HG03558 (cell line): ENCODE measurements around the gene WDR82.

Source experiments
- ATAC-seq: cut with Tn5 transposase; IDR thresholded peaks from one replicate; pipeline ENCODE4 v1.9.1; 2021; ENCODE audit warnings: moderate number of reproducible peaks; ENCODE audit not compliant: unreplicated experiment; ENCODE audit errors: extremely low read depth

The WDR82 gene, protein sequence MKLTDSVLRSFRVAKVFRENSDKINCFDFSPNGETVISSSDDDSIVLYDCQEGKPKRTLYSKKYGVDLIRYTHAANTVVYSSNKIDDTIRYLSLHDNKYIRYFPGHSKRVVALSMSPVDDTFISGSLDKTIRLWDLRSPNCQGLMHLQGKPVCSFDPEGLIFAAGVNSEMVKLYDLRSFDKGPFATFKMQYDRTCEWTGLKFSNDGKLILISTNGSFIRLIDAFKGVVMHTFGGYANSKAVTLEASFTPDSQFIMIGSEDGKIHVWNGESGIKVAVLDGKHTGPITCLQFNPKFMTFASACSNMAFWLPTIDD

GRCh38 chr3:52278510-52279069 lies at the start of gene WDR82:
TSS of gene WDR82 (minus strand) at chr3:52278649. CDS start at chr3:52278361, 288 bp downstream.
- peak; percentile 50 for ATAC-seq

GRCh38 chr3:52327486-52328290 lies 49.2 kb upstream of the WDR82 start:
- no peak for ATAC-seq

- ATAC-seq, result no peak
These were observed 48.5 kb upstream of the WDR82 start for GRCh38 chr3:52326976-52327375.

DNA sequence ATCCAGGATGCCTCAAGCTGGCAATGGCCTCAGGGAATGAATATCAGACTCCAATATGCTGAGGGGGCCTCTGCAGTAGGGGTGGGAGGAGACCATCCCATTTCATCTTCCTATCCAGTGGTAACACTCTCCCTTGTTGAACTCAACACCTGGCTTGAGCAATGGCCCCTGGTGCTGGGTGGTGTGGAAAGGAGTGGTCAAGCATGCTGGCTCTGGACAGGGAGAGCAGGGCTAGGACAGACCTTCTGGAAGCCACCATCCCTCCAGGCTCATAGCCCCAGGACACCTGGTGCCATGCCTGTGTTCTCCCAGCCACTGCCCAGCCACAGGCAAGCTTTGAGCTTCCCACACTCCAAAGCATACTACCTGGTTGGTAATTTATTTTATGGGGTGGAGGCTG lies 47.2 kb upstream of the WDR82 start:
- no peak for ATAC-seq

DNA sequence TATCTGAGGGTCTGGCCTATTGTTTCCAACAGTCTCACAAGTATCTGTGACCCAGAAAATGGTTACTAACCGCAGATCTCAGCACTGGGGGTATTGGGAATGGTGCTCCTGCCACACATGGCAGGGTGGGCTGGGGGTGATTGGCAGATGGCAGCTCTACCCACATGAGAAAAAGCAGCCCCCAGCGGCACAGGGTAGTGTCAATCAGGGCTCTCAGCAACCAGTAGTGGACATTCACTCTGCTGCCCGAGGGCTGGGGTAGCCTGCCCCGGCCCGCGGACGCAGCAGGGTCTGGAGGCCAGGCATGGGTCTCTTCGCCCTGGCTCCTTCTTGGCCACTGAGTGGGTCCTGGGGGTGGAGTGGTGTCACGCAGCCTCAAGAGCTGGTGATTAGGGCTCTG lies 46.2 kb upstream of the WDR82 start:
- ATAC-seq, result no peak

- ATAC-seq, result no peak
These were observed 45.3 kb upstream of the WDR82 start for GRCh38 chr3:52323526-52324295.

- ATAC-seq, result no peak
These were observed 44.0 kb upstream of the WDR82 start for GRCh38 chr3:52322466-52322865.

GRCh38 chr3:52321481-52321880 lies 43.0 kb upstream of the WDR82 start:
- no peak for ATAC-seq

GRCh38 chr3:52319921-52320595 lies 41.6 kb upstream of the WDR82 start:
- ATAC-seq, result no peak

- no peak for ATAC-seq
These were observed 39.9 kb upstream of the WDR82 start for GRCh38 chr3:52318186-52318816.

- no peak for ATAC-seq
These were observed 39.0 kb upstream of the WDR82 start for GRCh38 chr3:52317208-52318000.

- ATAC-seq, result no peak
These were observed 37.7 kb upstream of the WDR82 start, which contains the start of gene DNAH1 for GRCh38 chr3:52315977-52316764. TSS of gene DNAH1 (plus strand) at chr3:52316319. CDS start at chr3:52322443, 6,124 bp downstream.

DNA sequence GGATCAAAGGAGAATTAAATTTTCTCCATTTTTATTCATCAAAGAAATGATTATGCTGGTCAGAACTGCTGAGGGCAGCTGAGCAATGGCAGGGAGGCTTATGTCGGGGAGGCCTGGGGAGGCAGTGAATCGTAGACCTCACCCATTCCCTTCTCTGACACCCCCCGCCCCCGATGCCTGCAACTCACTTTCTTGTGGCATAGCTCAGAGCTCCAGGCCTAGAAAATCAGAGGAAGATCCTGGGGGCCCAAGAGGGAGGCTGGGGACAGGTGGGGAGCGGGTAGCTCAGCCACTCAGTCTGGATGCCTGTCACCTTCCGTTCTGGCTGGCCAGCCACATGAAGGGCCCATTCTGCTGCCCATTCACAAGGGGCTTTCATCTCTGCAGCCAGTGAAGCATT lies 36.6 kb upstream of the WDR82 start:
- ATAC-seq, result no peak

- ATAC-seq, result no peak
These were observed 36.0 kb upstream of the WDR82 start for GRCh38 chr3:52314489-52314888.

GRCh38 chr3:52313774-52314188 lies 35.3 kb upstream of the WDR82 start:
- ATAC-seq, result peak; percentile 66

DNA sequence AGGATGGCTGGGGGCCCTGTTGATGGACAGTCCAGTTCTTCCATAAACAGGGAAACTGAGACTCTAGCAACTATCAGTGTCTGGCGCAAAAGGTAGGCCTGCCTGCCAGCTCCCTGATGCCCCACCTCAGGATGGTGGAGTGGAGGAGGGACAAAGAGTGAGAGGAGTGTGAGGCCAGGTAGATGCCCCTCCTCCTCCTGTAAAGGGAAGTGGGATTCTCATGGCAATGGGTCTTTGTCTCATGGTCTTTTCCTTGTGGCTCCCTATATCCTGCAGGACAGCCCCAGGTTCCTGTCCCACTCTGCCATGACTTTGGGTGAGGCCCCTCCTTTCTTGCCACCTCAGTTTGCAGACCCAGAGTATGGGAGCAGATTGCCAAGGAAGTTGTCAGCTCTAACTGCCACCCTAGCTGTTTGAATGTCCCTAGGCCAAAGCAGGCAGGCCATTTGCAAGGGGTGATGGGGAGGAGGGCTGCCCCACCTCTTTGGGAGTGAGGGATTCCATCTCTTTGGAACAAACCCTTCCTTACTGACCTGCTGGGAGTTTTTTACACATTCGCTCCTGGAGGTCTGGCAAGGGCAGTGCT lies 34.8 kb upstream of the WDR82 start:
- ATAC-seq, result no peak

- ATAC-seq, result no peak
These were observed 33.2 kb upstream of the WDR82 start for GRCh38 chr3:52311576-52312119.
